EH (cell line): ENCODE measurements around the gene UGT3A1.
"Not testable (repeated sequence)": the region's sequence is repeated elsewhere in the genome, so short reads cannot be mapped to it uniquely, and the experiment has no call there.

Experiments used
- DNase-seq: peaks from one replicate; pipeline ENCODE4 v3.0.0-alpha.2; 2015; ENCODE audit warnings: low read depth

The UGT3A1 gene

DNA sequence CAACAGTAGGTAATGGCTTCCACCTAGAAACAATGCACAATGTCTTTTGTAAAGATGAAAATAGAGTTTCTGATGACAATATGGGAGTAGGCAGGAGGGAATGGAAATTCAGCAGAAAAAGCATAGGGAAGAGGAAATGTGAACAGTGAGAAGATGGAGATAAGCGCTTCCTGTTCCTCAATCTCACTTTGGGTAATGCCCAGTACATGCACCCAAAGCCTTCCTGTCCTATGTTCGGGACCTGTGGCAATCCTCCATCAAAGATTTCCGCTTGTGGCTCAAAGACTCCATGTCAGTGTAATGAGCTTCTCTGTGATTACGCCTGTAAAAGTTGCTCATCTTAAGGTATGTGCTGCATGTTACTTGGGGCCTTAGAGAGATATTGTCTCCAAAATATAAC lies 2.7 kb downstream of the UGT3A1 start:
- DNase-seq, result no peak

DNA sequence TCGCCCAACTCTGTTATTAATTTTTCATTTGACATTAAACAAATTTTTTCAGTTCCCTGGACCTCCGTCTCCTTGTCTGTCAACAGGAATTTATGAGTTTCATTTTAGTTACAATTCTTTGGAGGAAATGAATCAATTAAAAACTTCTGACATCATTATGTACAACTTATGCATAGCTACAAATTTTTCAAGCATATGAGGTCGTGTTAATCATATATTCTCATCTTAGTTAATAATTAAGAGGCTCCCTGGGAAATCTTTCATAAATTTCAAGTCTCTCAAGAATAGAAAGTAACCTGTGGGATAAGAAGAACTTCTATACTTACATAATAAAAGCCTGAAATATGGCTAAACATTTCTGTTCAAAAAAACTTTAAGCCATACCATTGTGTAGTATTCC lies 3.4 kb downstream of the UGT3A1 start:
- no peak for DNase-seq

DNA sequence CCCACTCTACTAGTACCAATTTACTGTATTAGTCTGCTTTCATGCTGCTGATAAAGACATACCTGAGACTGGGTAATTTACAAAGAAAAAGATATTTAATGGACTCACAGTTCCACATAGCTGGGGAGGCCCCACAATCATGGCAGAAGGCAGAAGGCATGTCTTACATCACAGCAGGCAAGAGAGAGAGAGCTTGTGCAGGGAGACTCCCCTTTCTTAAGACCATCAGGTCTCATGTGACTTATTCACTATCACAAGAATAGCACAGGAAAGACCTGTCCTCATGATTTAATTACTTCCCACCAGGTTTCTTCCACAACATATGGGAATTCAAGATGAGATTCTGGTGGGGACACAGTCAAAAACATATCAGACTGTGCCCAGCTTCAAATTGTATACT lies 11.5 kb downstream of the UGT3A1 start:
- DNase-seq, result no peak

DNA sequence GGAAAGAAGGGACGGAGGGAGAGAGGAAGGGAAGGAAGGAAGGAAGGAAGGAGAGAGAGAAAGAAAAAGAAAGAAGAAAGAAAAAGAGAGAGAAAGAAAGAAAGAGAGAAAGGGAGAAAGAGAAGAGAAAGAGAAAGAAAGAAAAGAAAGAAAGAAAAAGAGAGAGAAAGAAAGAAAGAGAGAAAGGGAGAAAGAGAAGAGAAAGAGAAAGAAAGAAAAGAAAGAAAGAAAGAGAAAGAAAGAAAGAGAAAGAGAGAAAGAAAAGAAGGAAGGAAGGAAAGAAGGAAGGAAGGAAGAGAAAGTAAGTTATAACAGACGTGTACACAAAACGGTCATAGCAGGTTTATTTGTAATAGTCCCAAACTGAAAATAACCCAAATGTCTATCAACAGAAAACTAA lies 14.3 kb downstream of the UGT3A1 start:
- DNase-seq, result not testable (repeated sequence)

DNA sequence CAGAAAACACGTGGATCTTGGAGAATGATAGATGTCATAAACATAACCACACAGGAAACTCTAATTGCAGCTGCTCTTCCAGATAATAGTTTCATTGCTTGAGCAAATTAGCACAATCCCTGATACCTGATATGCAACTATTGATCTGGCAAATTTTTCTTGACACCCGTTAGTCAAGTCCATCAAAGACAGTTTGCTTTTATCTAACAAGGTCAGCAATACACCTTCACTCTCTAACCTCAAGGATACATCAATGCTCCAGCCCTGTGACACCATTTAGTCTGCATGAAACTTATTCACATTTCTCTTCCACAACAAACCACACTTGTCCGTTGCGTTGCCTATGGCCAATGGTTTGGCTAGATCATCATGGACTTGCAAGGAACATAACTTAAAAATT lies 16.6 kb downstream of the UGT3A1 start:
- DNase-seq, result no peak

DNA sequence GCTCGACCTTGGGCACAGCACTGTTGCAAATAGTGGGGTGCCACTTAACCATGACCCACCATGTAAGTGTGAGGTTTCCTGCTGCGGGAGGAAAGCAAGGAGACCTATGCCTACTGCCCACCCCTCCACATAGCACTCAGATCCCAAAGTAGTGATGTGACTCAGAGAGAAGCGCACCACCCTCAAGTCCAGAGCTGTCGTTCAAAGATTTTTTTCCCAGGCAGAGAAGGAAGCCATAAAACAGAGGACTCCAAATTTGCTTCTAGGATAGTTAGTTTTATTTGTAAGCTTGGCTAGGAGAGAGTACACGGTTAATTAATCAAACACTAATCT lies 19.3 kb downstream of the UGT3A1 start:
- no peak for DNase-seq

DNA sequence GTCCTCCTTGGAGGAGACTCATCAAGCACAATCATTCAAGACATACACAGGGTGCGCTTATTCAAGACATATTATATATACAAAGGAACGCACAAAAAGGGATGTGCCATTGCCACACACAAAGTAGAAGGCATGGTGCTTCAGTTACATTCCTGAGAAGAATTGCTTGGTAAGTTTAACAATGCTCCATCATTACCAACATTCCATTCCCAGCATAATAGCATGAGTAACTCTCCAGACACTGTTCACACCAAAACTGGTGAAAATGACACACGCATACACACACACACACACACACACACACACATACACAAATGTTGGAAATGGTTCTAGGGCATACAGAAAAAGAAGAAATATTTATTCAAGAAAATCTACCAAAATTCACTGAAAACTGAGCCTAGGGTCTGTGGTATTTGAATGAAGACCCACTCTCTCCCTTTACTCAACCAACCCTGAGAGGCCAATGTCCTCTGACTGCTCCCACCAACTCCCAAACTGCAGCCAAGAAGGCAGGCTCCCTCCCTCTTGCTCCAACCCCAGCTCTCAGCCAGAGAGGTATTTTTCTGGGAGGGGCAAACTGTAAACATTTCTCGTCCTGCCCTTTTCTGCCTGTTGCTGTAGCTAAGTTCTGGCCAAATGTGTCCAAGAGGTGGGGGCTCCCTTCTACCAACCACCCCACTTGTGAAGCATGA lies 19.9 kb downstream of the UGT3A1 start:
- peak; percentile 26 for DNase-seq

DNA sequence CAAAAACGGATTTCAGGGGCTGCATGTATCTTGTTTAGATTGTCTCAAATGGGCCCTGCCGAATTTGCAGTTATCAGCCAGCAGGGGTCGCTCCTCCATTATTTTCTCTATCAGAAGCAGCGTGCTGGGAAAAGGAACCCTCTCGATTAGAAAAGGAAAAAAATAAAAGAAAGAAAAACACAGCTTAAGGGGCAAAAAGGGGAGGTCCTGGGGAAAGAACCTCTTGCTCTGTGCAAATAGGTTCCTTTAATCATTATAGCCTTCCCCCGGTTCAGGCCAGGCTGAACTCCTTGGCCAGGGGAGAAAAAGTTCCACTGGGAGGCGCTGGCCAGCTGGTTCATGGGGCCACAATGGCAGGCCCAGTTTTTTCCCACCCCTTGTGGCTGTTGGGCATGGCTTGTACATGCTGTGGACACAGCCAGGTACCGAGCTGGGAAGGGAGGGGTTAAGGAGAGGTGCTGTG lies 27.8 kb downstream of the UGT3A1 start:
- peak; percentile 30 for DNase-seq

DNA sequence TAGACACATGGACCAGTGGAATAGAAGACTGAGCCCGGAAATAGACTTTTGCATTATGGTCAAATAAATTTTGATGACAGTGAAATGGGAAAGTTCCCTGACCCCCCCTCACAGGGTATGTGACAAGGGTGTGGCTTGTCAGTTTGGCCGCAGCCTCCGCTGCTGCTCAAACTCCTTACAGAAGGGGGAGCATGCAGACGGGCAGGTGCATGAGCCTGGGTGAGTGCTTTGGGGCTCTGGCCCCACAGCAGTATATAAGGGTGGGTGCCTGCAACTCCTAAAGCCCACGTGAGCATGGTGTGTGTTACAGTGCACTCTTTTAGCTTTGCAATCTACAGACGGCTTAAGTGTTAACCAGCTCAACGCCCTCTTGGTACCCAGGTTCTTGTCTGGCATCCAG lies 30.9 kb downstream of the UGT3A1 start:
- DNase-seq, result no peak

DNA sequence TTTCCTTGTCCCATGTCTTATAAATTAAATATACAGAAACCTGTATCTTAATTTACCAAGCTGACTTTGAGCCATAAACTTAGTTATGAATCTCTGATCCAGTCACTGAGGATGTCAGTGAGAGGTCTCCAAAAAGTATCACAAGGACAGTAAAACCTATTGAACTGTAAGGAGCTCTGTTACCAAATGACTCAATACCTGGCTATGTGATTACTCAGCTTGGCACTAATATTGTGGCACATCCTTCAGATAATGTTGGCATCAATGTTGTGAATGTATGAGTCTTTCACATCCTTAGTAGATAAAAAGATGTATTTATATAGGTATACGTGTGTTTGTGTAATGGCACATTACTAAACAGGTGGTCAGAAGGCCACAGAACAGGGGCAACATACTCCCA lies 34.8 kb downstream of the UGT3A1 start:
- no peak for DNase-seq

DNA sequence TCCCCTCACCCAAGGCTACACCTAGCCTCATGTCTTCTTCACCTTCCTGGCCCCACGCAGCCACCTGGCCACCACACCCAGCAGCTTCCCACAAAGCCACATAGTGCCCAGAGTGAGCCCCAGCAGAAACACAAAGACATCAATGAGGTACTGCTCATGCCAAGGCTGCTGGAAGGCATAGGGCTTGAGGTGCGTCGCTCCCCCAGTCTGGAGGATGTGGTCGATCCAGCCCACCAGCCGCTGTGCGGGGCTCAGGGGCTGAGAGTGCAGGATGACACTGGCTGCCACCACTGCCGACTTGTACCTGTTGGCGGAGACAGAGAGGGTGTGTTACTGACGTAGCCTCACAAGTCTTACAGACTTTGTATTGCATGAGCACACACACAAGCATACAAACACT lies 37.0 kb downstream of the UGT3A1 start:
- no peak for DNase-seq

DNA sequence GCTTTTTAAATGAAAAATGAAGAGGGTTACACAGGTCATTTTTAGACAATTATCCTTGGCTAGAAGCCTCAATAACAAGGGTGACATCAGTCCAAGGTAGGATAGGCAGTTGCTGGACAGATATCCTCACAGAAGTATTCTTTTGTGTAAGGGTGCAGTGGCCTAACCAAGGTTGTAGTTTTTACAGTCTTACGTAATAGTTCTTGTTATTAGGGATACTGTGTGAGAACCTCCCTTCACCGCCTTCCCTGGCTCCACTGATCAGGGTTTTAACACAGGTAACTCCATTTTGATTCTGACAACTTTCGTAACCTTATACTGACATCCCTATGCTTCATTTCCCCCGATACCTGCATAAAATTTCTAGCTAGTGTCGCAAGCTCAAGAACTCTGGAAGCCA lies 44.1 kb downstream of the UGT3A1 start:
- DNase-seq, result no peak

DNA sequence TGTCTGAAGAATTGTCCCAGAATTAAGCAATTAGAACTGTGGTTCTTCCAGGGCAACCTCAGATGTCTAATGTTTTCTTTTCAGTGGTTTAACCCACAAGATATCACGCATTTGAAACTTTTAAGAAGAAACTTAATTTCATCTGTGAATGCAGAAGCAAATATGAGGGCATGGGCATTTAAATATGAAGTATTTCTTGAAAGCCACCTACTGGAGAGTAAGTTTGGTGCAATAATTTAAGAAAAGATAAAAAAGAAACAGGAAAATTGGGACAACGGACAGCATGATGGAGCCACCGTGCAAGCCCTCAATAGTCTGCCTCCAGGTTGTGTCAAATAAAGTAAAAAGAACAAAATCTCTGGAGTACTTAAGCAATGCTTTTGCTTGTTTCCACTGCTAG lies 51.6 kb downstream of the UGT3A1 start:
- no peak for DNase-seq

DNA sequence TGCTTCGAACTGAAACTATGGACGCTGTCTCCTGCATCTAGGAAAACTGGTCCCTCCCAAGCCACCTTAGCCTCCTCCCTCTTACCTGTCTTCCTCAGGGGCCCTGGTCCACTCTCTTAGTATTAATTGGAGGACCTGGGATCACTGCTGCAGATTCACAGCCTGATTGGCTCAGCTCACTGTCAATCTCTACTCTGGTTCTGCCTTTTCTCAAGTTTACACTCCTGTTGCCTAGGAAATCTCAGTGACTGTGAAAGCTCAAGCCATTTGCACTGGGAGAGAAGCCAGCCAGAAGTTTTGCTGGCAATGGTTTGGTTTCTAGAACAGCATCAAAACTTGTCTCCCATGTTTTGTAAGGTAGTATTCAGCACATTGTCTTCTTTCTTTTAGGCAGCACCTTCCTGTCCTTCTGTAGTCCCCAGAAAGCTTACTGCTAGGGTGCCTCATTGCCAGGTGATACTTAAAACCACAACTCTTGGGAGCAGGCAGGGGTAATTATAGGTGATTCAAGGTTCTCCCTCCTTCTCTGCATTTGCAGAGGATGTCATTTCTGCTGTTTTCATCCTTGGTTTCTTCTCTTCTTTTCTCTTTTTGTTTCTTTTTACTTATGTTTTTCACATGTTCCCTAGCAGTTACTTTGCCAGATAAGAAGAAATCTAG lies 52.5 kb downstream of the UGT3A1 start, which contains the start of gene CAPSL:
CAPSL (minus strand) TSS at position 55 of the 660 bp plus-strand sequence. CDS start 17,502 bp downstream, outside the sequence.
- peak; percentile 67 for DNase-seq

DNA sequence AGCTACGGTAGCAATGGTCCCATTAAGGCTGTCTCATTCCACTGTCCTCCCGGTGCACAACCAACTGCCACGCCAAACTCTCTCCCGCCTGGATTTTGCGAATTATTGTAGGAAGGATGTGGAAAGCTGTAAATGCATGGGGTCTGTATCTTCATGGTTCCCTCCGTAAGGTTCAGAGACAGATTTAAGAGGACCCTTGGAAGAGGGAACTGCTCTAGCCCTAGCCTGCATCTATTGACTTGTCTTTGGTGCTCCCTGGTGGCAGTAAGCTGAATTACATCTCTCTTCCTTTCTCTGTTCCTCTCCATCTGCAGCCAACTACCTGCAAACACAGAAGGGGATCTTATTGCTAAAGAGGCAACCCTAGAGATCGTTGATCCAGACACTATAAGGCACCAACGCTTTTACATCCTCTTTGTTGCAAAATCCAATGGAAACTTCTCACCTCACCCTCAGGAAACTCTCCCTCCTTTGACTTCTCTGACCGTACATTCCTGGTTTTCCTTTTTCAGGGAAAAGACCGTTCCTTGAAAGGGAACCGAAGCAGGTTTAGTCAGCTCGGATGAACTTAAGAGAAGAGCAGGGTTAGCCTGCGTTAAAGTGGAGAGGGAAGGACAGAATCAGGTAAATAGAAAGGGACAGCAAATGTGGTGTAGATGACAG lies 64.7 kb downstream of the UGT3A1 start:
- DNase-seq, result peak; percentile 64

DNA sequence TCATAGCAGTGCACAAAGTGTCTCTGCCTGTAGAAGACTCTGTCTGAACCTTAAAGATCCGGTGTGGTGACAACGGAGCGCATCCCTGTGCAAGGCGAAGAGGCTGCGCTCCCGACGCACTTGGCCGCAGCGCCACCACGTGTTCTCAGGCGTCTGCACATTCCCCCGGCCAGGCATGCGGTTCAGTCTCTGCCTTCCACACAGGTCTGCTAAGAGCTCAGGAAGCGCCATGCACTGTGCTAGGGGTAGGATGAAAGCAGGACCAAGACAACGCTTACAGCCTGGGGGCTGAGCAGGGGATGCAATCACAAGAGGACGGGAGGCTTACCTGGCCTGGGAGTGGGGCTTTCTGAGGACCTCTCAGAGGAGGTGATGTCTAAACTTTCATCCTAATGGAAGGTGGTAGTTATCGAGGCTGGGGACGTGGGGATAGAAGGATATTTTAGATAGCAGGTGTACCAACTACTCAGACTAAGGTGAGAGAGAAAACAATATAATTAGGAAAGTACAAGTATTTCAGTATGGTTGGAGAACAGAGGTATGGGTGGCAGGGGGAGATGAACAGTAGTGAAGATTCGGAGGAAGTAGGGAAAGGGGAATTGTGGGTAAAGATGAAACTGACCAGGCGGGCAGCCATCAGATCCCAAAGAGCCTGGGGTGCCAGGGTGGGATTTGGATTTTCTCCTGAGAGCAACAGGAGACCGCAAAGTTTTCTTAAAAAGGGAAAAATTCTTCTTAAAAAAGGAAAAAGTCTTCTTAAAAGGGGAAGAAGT lies 66.1 kb downstream of the UGT3A1 start:
- peak; percentile 81 for DNase-seq

DNA sequence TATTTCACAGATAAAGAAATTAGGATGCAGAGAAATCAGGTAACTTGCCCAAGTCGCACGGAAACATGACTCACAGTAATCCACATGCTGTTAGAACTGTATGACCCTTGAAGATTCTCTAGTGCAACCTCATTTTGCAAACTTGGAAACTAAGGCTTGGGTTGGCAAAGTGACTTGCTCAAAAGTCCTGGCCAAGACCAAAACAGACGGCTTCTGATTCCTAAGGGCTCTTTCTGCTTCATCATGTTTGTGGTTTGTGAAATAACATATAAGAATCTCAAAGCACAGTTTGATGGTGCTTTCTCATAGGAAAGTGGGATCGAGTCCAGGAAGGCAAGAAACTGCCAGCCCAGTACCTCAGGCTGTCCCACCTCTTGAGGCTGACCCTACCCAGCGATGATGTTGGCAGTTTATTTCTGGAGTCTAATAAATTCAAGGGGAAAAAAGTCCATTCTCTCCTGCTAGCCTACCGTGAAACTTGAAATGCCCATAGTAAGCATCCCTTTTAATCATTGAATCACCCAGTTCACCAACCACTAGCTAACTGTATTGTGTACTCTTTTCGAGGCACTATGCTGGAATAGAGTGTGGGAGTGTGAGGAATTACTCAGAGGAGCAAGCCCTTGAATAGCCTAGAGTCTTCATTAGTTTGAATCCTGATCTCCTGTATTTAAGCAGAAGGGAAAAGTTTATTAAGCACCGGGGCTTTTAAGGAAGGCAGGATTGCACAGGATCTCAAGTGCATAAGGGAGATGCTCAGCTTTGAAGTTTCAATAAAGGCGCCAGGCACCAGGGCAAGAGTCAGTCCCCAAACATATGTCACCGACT lies 66.9 kb downstream of the UGT3A1 start:
- DNase-seq, result peak; percentile 90

DNA sequence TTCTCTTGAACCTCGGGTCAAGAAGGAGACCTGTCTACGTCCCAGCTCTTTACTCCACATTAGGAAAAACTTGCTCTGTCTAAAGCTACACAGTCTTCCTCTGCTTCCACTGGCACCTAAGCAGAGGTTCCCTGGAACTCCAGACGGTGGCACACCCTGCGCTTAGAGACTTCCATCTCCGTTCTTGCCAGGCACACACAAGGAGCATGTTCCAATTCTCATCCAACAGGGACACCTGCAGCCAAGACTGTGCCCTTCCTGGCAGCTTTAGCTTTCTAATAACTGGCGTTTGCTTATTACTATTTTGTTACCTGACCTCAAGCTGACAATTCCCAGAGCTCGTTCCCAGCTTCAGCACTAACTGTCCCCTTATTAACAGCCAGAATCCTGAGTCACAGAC lies 68.7 kb downstream of the UGT3A1 start:
- no peak for DNase-seq

DNA sequence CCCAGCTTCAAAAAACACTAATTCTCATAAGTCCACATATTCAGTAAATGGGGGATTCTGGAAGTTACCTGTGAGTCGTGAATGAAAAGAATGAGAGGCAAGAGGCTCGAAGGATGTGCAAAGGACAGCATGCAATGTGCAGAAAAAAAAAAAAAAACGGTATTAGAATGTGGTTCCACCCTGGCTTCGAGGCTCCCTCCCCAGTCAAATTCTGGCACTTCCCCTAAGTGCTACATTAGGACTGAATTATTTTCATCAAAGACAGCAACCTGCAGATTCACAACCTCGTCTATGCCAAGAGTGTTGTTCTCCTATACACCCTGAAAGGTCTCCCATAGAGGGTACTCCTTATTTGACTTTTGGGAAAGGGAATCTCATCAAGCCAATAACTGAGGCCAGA lies 69.3 kb downstream of the UGT3A1 start:
- no peak for DNase-seq

DNA sequence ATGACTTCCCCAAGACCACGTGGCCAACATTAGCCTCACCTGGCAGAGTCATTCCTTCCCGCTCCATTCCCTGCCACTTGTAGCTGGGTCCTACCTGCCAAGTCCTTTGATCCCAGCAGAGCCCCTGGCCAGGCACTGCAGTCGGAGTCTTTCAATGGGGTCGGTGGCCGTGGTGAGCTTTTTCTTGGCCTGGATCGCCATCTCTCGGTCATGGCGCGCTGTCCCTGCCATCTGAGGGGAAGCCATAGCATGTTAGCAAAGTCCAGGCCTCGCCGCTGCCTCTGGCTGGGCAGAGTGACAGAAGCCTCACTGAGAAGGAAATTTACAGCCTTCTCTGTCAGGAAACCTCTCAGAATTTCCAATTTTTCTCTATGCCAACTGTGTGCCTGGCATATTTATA lies 70.3 kb downstream of the UGT3A1 start:
- DNase-seq, result no peak

DNA sequence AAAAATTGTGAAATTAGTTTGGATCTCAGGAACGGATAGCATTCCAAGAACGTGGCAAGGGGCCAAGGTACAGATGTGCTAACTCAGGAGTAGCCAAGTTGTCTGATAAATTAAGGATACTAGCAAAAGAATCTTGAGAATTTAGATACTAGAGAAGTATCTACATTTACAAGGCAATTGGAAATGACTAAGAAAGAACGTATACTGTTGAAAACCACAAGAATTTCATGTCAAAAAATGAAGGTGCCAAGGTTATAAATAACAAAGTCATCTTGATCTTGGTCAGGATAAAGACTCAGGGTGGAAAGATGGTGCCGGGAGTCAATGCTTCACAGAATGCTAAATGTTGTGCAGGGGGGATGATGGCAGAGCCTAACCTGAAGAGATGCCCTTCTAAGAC lies 72.0 kb downstream of the UGT3A1 start:
- DNase-seq, result peak; percentile 97

DNA sequence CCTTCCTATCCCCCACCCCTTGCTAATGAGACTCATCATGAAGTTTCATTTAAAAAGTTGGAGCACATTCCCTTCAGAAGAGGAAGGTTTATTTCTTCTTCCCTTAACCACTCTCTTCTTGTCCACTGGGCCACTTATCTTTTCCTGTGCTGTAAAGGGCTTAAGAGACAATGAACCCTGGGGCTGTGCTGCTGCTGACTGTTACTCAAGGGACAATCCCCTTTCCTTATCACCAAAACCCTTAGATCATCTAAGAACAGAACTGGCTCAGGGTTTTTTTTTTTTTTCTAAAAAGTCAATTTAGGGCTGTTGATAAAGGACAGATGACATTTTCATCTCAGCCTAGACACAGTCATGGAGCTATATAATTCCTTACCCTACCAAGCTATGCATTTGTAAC lies 82.4 kb downstream of the UGT3A1 start:
- no peak for DNase-seq
